GM12891 (cell line): ENCODE measurements around the gene NDC1.

Experiments
- POLR2A ChIP-seq: IDR thresholded peaks from 2 replicates; pipeline ENCODE4 v1.6.1; 2011; ENCODE audit warnings: low read depth, low read length, control low read depth
- POLR2AphosphoS5 ChIP-seq: IDR thresholded peaks from 2 replicates; pipeline ENCODE4 v1.6.1; 2011; ENCODE audit warnings: low read depth, low read length, control low read depth

DNA sequence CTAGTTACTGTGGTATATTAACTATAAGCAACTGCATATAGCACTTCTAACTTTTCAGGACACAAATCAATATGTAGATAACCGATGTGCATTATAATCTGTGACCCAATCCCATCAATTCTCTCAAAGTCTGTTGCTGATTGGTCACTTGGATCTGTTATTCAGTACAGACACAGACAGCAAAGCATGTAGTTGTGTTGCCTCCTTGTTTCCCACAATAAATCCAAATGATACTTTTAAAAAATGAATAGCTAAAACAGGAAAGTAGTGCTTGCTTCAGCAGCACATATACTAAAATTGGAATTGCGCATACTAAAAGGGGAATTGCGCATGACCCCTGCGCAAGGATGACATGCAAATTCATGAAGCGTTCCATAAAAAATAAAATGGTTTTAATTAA, 28.1 kb downstream of the NDC1 start:
- no peak for TF ChIP-seq POLR2A
- TF ChIP-seq POLR2AphosphoS5: no peak
